ENCODE data around the gene RPS17. TPM values are rescaled to one million over a fixed set of nuclear protein-coding genes. Genes with fewer than 3 reads are reported as not detected.

The RPS17 gene
- total RNA-seq, 1 experiment from 2014 or later: 1,749 TPM

DNA sequence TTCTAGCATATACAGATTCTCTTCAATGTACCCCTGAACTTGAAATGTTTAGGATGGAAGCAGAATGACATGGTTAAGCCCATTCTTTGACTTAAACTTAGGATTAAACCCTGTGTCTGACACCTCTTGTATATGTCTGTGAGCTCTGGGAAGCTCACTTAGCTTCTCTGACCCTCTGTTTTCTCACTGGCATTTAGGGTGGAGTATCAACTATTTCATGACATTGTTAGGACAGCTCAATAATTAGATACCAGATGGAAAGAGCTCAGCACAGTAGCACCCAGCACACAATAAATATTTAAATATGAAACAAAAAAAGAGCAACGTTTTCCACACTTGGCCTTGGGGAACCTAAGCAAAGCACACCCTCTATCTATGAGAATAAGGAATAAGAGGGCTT lies 18.2 kb upstream of the RPS17 start:
- H3K4me1 ChIP-seq (ENCODE audit: insufficient read depth, low read length, poor library complexity, severe bottlenecking): no peaks in the 10 kb centered on the region
- H3K36me3 ChIP-seq (ENCODE audit: insufficient read depth, low read length, poor library complexity, severe bottlenecking): no peaks in the 10 kb centered on the region
- H3K27me3 ChIP-seq (replicated peaks; ENCODE audit: insufficient read depth, low read depth, low read length, poor library complexity): peaks cover 21% of the 10 kb centered on the region
- CTCF ChIA-PET: no interaction called here
- DNase-seq (ENCODE audit: low spot score): no peak
- POLR2A ChIA-PET (ENCODE audit: low non-redundant PET): no interaction called here
- H3K27ac ChIP-seq (ENCODE audit: low read depth, low read length, poor library complexity, severe bottlenecking): no peak overlapping the region
- BruUV-seq (replicated peaks): no TSS peak
- intact Hi-C loops (cut with micrococcal nuclease; ENCODE audit: unreplicated experiment): no loop called here
- TF ChIP-seq EZH2 (IDR thresholded peaks at IDR 0.05; ENCODE audit: borderline replicate concordance, low read depth, low read length, poor library complexity, severe bottlenecking): no peak
- TF ChIP-seq, protein P1, sequence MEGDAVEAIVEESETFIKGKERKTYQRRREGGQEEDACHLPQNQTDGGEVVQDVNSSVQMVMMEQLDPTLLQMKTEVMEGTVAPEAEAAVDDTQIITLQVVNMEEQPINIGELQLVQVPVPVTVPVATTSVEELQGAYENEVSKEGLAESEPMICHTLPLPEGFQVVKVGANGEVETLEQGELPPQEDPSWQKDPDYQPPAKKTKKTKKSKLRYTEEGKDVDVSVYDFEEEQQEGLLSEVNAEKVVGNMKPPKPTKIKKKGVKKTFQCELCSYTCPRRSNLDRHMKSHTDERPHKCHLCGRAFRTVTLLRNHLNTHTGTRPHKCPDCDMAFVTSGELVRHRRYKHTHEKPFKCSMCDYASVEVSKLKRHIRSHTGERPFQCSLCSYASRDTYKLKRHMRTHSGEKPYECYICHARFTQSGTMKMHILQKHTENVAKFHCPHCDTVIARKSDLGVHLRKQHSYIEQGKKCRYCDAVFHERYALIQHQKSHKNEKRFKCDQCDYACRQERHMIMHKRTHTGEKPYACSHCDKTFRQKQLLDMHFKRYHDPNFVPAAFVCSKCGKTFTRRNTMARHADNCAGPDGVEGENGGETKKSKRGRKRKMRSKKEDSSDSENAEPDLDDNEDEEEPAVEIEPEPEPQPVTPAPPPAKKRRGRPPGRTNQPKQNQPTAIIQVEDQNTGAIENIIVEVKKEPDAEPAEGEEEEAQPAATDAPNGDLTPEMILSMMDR (conservative IDR thresholded peaks at IDR 0.05; ENCODE audit: low read depth, low read length): no peak
- no peak overlapping the region for H3K4me3 ChIP-seq (ENCODE audit: low read depth, low read length, poor library complexity, severe bottlenecking)
- no peaks in the 10 kb centered on the region for H3K9me3 ChIP-seq (ENCODE audit: low read depth, low read length, poor library complexity, severe bottlenecking)

DNA sequence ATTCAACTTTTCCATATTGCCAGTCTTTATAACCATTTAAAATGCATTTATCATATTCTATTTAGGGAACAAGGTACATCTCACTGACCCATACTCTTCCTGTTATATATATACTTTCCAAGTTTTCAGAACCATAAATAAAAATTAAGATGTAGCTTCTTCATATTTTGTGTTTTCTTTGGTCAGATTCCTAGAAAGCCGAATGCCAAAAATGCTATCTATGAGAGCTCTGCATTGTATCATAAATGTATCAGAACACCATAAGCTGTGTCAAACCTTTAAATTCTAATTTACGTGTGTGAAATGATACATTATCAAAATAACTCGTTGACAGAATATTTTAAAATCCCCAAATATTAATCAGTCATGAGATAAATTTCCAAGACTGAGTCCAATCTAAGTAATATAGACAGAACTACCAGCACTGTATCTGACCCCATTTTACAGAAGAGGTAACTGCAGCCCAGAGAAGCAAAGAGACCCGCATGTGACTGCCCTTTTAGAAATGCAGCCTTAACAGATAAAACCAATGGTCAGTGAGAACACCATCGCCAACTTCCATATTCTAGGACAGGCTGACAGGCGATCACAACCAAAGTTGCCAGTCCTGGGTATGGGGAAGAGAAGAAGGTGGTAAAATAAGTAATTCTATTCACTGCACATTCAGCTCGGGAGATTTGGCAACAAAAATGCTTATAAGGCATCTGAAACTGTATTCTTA lies 16.2 kb upstream of the RPS17 start:
- Histone ChIP-seq H3K4me3 (ENCODE audit: low read depth, low read length, poor library complexity, severe bottlenecking) (no peak overlapping the region), H3K36me3 (ENCODE audit: insufficient read depth, low read length, poor library complexity, severe bottlenecking) (no peaks in the 10 kb centered on the region), H3K27me3 (replicated peaks; ENCODE audit: insufficient read depth, low read depth, low read length, poor library complexity) (peaks cover 35% of the 10 kb centered on the region), H3K4me1 (ENCODE audit: insufficient read depth, low read length, poor library complexity, severe bottlenecking) (no peaks in the 10 kb centered on the region), H3K9me3 (ENCODE audit: low read depth, low read length, poor library complexity, severe bottlenecking) (no peaks in the 10 kb centered on the region), H3K27ac (ENCODE audit: low read depth, low read length, poor library complexity, severe bottlenecking) (no peak overlapping the region)
- no peak for TF ChIP-seq EZH2 (IDR thresholded peaks at IDR 0.05; ENCODE audit: borderline replicate concordance, low read depth, low read length, poor library complexity, severe bottlenecking)
- TF ChIP-seq, protein P1 (conservative IDR thresholded peaks at IDR 0.05; ENCODE audit: low read depth, low read length): no peak
- POLR2A ChIA-PET (ENCODE audit: low non-redundant PET): no interaction called here
- intact Hi-C loops (cut with micrococcal nuclease; ENCODE audit: unreplicated experiment): no loop called here
- BruUV-seq (replicated peaks): no TSS peak
- CTCF ChIA-PET: no interaction called here
- no peak for DNase-seq (ENCODE audit: low spot score)

DNA sequence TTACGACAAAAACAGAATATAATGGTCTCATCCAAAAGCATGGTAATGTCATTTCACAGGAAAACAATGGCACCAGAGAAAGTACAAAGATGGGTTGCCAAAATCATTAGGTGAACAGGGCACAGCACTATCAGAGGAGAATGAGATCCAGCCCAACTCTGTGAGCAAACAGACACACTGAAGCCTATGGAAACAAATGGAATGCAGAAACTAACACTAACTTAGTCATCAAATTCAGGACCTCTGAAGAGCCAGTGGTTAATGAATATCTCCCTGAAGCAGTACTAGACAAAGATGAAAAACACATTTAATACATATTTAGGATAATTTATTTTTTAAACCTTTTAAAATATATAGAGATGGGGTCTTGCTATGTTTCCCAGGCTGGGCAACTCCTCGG lies 14.6 kb upstream of the RPS17 start:
- Histone ChIP-seq H3K27me3 (replicated peaks; ENCODE audit: insufficient read depth, low read depth, low read length, poor library complexity) (peaks cover 48% of the 10 kb centered on the region), H3K27ac (ENCODE audit: low read depth, low read length, poor library complexity, severe bottlenecking) (no peak overlapping the region), H3K4me1 (ENCODE audit: insufficient read depth, low read length, poor library complexity, severe bottlenecking) (no peaks in the 10 kb centered on the region), H3K9me3 (ENCODE audit: low read depth, low read length, poor library complexity, severe bottlenecking) (no peaks in the 10 kb centered on the region), H3K36me3 (ENCODE audit: insufficient read depth, low read length, poor library complexity, severe bottlenecking) (no peaks in the 10 kb centered on the region), H3K4me3 (ENCODE audit: low read depth, low read length, poor library complexity, severe bottlenecking) (no peak overlapping the region)
- BruUV-seq (replicated peaks): no TSS peak
- intact Hi-C loops (cut with micrococcal nuclease; ENCODE audit: unreplicated experiment): no loop called here
- ChIA-PET POLR2A (ENCODE audit: low non-redundant PET) (no interaction called here), CTCF (no interaction called here)
- no peak for DNase-seq (ENCODE audit: low spot score)
- TF ChIP-seq, protein P1 (conservative IDR thresholded peaks at IDR 0.05; ENCODE audit: low read depth, low read length): no peak
- TF ChIP-seq EZH2 (IDR thresholded peaks at IDR 0.05; ENCODE audit: borderline replicate concordance, low read depth, low read length, poor library complexity, severe bottlenecking): no peak
